ENCODE data around the gene PIP5K1A.

The PIP5K1A gene

GRCh38 chr1:151259351-151259750 is 61.0 kb downstream of the PIP5K1A start:
- no peak for TF ChIP-seq RAD21 (IDR thresholded peaks at IDR 0.05; ENCODE audit: low read depth)
- TF ChIP-seq ZBTB7A (IDR thresholded peaks at IDR 0.05; ENCODE audit: low read depth), result no peak
- no peak for TF ChIP-seq YY1 (IDR thresholded peaks at IDR 0.05; ENCODE audit: low read depth)
- TF ChIP-seq EGR1 (IDR thresholded peaks at IDR 0.05), result no peak
- TF ChIP-seq FOXM1 (IDR thresholded peaks at IDR 0.05; ENCODE audit: borderline replicate concordance, low read depth), result no peak
- TF ChIP-seq, protein P1, sequence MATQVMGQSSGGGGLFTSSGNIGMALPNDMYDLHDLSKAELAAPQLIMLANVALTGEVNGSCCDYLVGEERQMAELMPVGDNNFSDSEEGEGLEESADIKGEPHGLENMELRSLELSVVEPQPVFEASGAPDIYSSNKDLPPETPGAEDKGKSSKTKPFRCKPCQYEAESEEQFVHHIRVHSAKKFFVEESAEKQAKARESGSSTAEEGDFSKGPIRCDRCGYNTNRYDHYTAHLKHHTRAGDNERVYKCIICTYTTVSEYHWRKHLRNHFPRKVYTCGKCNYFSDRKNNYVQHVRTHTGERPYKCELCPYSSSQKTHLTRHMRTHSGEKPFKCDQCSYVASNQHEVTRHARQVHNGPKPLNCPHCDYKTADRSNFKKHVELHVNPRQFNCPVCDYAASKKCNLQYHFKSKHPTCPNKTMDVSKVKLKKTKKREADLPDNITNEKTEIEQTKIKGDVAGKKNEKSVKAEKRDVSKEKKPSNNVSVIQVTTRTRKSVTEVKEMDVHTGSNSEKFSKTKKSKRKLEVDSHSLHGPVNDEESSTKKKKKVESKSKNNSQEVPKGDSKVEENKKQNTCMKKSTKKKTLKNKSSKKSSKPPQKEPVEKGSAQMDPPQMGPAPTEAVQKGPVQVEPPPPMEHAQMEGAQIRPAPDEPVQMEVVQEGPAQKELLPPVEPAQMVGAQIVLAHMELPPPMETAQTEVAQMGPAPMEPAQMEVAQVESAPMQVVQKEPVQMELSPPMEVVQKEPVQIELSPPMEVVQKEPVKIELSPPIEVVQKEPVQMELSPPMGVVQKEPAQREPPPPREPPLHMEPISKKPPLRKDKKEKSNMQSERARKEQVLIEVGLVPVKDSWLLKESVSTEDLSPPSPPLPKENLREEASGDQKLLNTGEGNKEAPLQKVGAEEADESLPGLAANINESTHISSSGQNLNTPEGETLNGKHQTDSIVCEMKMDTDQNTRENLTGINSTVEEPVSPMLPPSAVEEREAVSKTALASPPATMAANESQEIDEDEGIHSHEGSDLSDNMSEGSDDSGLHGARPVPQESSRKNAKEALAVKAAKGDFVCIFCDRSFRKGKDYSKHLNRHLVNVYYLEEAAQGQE (IDR thresholded peaks at IDR 0.05; ENCODE audit: low read depth), result no peak
- TF ChIP-seq CEBPB (IDR thresholded peaks at IDR 0.05), result no peak
- no peak for TF ChIP-seq USF1 (IDR thresholded peaks at IDR 0.05)
- TF ChIP-seq TAF1 (IDR thresholded peaks at IDR 0.05; ENCODE audit: low read depth), result no peak
- TF ChIP-seq, protein P2, sequence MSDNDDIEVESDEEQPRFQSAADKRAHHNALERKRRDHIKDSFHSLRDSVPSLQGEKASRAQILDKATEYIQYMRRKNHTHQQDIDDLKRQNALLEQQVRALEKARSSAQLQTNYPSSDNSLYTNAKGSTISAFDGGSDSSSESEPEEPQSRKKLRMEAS (IDR thresholded peaks at IDR 0.05), result no peak
- no peak for TF ChIP-seq EP300 (IDR thresholded peaks at IDR 0.05; ENCODE audit: borderline replicate concordance)
- TF ChIP-seq NFIC (IDR thresholded peaks at IDR 0.05), result no peak

GRCh38 chr1:151265446-151266236 is 67.3 kb downstream of the PIP5K1A start:
- TF ChIP-seq EP300 (IDR thresholded peaks at IDR 0.05; ENCODE audit: borderline replicate concordance) (no peak), TCF12 (IDR thresholded peaks at IDR 0.05; ENCODE audit: low read depth) (no peak), YY1 (IDR thresholded peaks at IDR 0.05; ENCODE audit: low read depth) (no peak), FOXM1 (IDR thresholded peaks at IDR 0.05; ENCODE audit: borderline replicate concordance, low read depth) (no peak), TEAD4 (IDR thresholded peaks at IDR 0.05) (no peak), TAF1 (IDR thresholded peaks at IDR 0.05; ENCODE audit: low read depth) (no peak), ZBTB7A (IDR thresholded peaks at IDR 0.05; ENCODE audit: low read depth) (no peak), NFIC (IDR thresholded peaks at IDR 0.05) (no peak)
- TF ChIP-seq, protein P1 (IDR thresholded peaks at IDR 0.05; ENCODE audit: low read depth), result no peak

GRCh38 chr1:151266315-151266714 is 68.0 kb downstream of the PIP5K1A start:
- TF ChIP-seq EGR1 (IDR thresholded peaks at IDR 0.05), result no peak
- no peak for TF ChIP-seq ZBTB7A (IDR thresholded peaks at IDR 0.05; ENCODE audit: low read depth)
- no peak for TF ChIP-seq RAD21 (IDR thresholded peaks at IDR 0.05; ENCODE audit: low read depth)
- no peak for TF ChIP-seq TEAD4 (IDR thresholded peaks at IDR 0.05)
- no peak for TF ChIP-seq YY1 (IDR thresholded peaks at IDR 0.05; ENCODE audit: low read depth)
- no peak for TF ChIP-seq EP300 (IDR thresholded peaks at IDR 0.05; ENCODE audit: borderline replicate concordance)
- TF ChIP-seq CEBPB (IDR thresholded peaks at IDR 0.05), result no peak
- TF ChIP-seq USF1 (IDR thresholded peaks at IDR 0.05), result no peak

- TF ChIP-seq FOXM1 (IDR thresholded peaks at IDR 0.05; ENCODE audit: borderline replicate concordance, low read depth) (no peak), USF1 (IDR thresholded peaks at IDR 0.05) (no peak), TAF1 (IDR thresholded peaks at IDR 0.05; ENCODE audit: low read depth) (no peak), RAD21 (IDR thresholded peaks at IDR 0.05; ENCODE audit: low read depth) (no peak), YY1 (IDR thresholded peaks at IDR 0.05; ENCODE audit: low read depth) (no peak), NFIC (IDR thresholded peaks at IDR 0.05) (no peak), ZBTB7A (IDR thresholded peaks at IDR 0.05; ENCODE audit: low read depth) (no peak), EP300 (IDR thresholded peaks at IDR 0.05; ENCODE audit: borderline replicate concordance) (no peak), CEBPB (IDR thresholded peaks at IDR 0.05) (no peak), TCF12 (IDR thresholded peaks at IDR 0.05; ENCODE audit: low read depth) (no peak), CREB1 (IDR thresholded peaks at IDR 0.05; ENCODE audit: low read depth) (no peak), EGR1 (IDR thresholded peaks at IDR 0.05) (no peak), TEAD4 (IDR thresholded peaks at IDR 0.05) (no peak)
- TF ChIP-seq, protein P2 (IDR thresholded peaks at IDR 0.05), result no peak
- TF ChIP-seq, protein P1 (IDR thresholded peaks at IDR 0.05; ENCODE audit: low read depth), result no peak
Observed at GRCh38 chr1:151266821-151267220, 68.5 kb downstream of the PIP5K1A start.
